CD4-positive, alpha-beta T cell treated with Interleukin-15 for 4 hours (primary cell): Measurements from ENCODE around the gene KCNIP2.

Source experiments
- DNase-seq: peaks from one replicate; pipeline ENCODE4 v3.0.0-alpha.2; 2020; ENCODE audit warnings: low spot score

KCNIP2 gene

GRCh38 chr10:101851411-101852116 is 8.0 kb upstream of the KCNIP2 start:
- no peak for DNase-seq

- DNase-seq = no peak
These were observed 7.1 kb upstream of the KCNIP2 start for GRCh38 chr10:101850749-101851148.

GRCh38 chr10:101848894-101849351 is 5.3 kb upstream of the KCNIP2 start:
- DNase-seq = no peak

- DNase-seq = no peak
These were observed 4.8 kb upstream of the KCNIP2 start for GRCh38 chr10:101848408-101848807.

- DNase-seq = no peak
These were observed 2.3 kb upstream of the KCNIP2 start for GRCh38 chr10:101845893-101846292.

- no peak for DNase-seq
These were observed 1.8 kb downstream of the KCNIP2 start for GRCh38 chr10:101841826-101842225.

- DNase-seq = peak; percentile 75
These were observed 2.7 kb downstream of the KCNIP2 start for GRCh38 chr10:101840741-101841453.

GRCh38 chr10:101840102-101840684 is 3.4 kb downstream of the KCNIP2 start:
- DNase-seq = peak; percentile 25

GRCh38 chr10:101839416-101840063 is 4.1 kb downstream of the KCNIP2 start:
- DNase-seq = peak; percentile 55

- no peak for DNase-seq
These were observed 4.6 kb downstream of the KCNIP2 start for GRCh38 chr10:101839002-101839401.

GRCh38 chr10:101838416-101838970 is 5.1 kb downstream of the KCNIP2 start:
- DNase-seq = no peak

GRCh38 chr10:101837748-101838147 is 5.9 kb downstream of the KCNIP2 start:
- DNase-seq = no peak

GRCh38 chr10:101835362-101835761 is 8.2 kb downstream of the KCNIP2 start:
- DNase-seq = no peak

GRCh38 chr10:101834341-101834740 is 9.3 kb downstream of the KCNIP2 start:
- DNase-seq = peak; percentile 17

GRCh38 chr10:101833466-101833865 is 10.1 kb downstream of the KCNIP2 start:
- no peak for DNase-seq

GRCh38 chr10:101832325-101832771 is 11.3 kb downstream of the KCNIP2 start:
- no peak for DNase-seq

- no peak for DNase-seq
These were observed 12.3 kb downstream of the KCNIP2 start for GRCh38 chr10:101831169-101831811.

- peak; percentile 96 for DNase-seq
These were observed 13.1 kb downstream of the KCNIP2 start for GRCh38 chr10:101830322-101831168.

GRCh38 chr10:101829561-101830315 is 13.9 kb downstream of the KCNIP2 start:
- peak; percentile 56 for DNase-seq
